Endothelial cell of umbilical vein (primary cell): ENCODE data around the gene RAD51B.

Experiments
- CTCF ChIP-seq, 2 donors: IDR thresholded peaks; 1 replicate in 1 of 2; 2 replicates in 1 of 2; pipeline ENCODE4 v1.5.1; 2011; ENCODE audit warnings: low read length in 2 of 2, mild to moderate bottlenecking in 2 of 2, moderate library complexity in 2 of 2, control low read depth in 1 of 2, inconsistent platforms in 1 of 2, low read depth in 1 of 2; ENCODE audit not compliant: insufficient read depth in 1 of 2; ENCODE audit errors: extremely low read depth in 1 of 2
- TF ChIP-seq, protein P1 (sequence below): IDR thresholded peaks from 2 replicates; pipeline ENCODE4 v1.6.1; 2011; ENCODE audit not compliant: insufficient read depth, insufficient read length

GRCh38 chr14:67859169-67859749 is 39.7 kb downstream of the RAD51B start:
- no peak for TF ChIP-seq CTCF (IDR thresholded peaks at IDR 0.05; ENCODE audit: extremely low read depth in 1 of 2, insufficient read depth in 1 of 2, low read depth in 1 of 2, low read length in 2 of 2)
- TF ChIP-seq, protein P1, sequence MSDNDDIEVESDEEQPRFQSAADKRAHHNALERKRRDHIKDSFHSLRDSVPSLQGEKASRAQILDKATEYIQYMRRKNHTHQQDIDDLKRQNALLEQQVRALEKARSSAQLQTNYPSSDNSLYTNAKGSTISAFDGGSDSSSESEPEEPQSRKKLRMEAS: no peak
